GM21447 (cell line): ENCODE measurements around the gene METTL23.

Source experiments
- ATAC-seq: cut with Tn5 transposase; IDR thresholded peaks from one replicate; pipeline ENCODE4 v1.9.1; 2021; ENCODE audit not compliant: unreplicated experiment

Gene METTL23

GRCh38 chr17:76752006-76752405 lies 25.4 kb downstream of the METTL23 start:
- no peak for ATAC-seq

GRCh38 chr17:76753061-76753961 lies 26.7 kb downstream of the METTL23 start:
- ATAC-seq = no peak

- ATAC-seq = no peak
Observed at GRCh38 chr17:76755285-76755684, 28.6 kb downstream of the METTL23 start.

- no peak for ATAC-seq
Observed at GRCh38 chr17:76757256-76757655, 30.6 kb downstream of the METTL23 start.

- no peak for ATAC-seq
Observed at GRCh38 chr17:76758570-76758969, 31.9 kb downstream of the METTL23 start.

GRCh38 chr17:76772842-76773525 lies 46.3 kb downstream of the METTL23 start:
- no peak for ATAC-seq

- ATAC-seq = no peak
Observed at GRCh38 chr17:76775021-76775600, 48.5 kb downstream of the METTL23 start.

GRCh38 chr17:76781056-76781982 lies 54.7 kb downstream of the METTL23 start:
- ATAC-seq = no peak

- no peak for ATAC-seq
Observed at GRCh38 chr17:76783146-76783545, 56.5 kb downstream of the METTL23 start.
